ENCODE measurements around the gene STOX1. TPM values are rescaled to one million over a fixed set of nuclear protein-coding genes. Genes with fewer than 3 reads are reported as not detected.

The STOX1 gene
- total and polyA plus RNA-seq, 2 of the 8 experiments (the other 6 are each of a cell fraction or from before 2014, with no cell fraction given) = 0.92 to 2.6 TPM

DNA sequence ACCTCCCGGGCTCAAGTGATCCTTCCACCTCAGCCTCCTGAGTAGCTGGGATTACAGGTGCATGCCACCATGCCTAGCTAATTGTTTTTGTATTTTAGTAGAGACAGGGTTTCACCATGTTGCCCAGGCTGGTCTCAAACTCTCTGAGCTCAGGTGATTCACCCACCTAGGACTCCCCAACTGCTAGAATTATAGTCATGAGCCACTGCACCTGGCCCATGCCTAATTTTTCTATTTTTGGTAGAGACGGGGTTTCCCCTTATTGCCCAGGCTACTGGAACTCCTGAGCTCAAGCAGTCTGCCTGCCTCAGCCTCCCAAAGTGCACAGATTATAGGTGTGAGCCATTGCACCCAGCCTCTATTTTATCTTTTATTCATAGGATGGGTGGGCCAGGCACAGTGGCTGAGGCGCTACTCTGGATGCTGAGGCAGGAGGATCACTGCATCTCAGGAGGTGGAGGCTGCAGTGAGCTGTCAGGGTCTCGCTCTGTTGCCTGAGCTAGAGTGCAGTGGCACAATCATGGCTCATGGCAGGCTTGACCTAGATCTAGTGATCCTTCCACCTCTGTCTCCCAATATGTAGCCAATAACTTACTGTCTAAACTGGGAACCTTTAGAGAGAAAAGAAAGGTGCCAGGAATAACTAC is 31.3 kb upstream of the STOX1 start:
- Histone ChIP-seq H2BK120ac (replicated peaks; ENCODE audit: low read depth, low read length) (no peak overlapping the region), H4K91ac (replicated peaks; ENCODE audit: insufficient read length, low read length) (no peak overlapping the region), H3K23ac (ENCODE audit: insufficient read length) (no peak overlapping the region), H3K79me1 (ENCODE audit: low read depth, low read length) (no peaks in the 10 kb centered on the region), H3K4me3 (ENCODE audit: extremely low read depth in 1 of 4, insufficient read depth in 2 of 4, low read depth in 3 of 4, low read length in 4 of 4) (no peak overlapping the region), H4K20me1 (replicated peaks in 1 of 2; ENCODE audit: control insufficient read depth in 1 of 2, insufficient read depth in 2 of 2, low read length in 2 of 2) (peaks cover 0 to 2% of the 10 kb centered on the region in 2 experiments), H3K9ac (replicated peaks in 1 of 4; ENCODE audit: extremely low read depth in 1 of 4, low read depth in 3 of 4, low read length in 3 of 4) (no peak overlapping the region), H2BK15ac (ENCODE audit: low read length) (no peak overlapping the region), H3K27ac (ENCODE audit: low read depth, low read length) (no peak overlapping the region), H2AFZ (ENCODE audit: low read length) (no peak overlapping the region), H3K36me3 (ENCODE audit: control insufficient read depth in 2 of 4, insufficient read depth in 4 of 4, low read length in 3 of 4) (peaks cover 0 to 52% (median 9%) of the 10 kb centered on the region in 4 experiments; a peak in 7 of 8 replicates), H4K8ac (ENCODE audit: extremely low read depth, insufficient read depth, low read length) (no peak overlapping the region), H3K23me2 (ENCODE audit: low read depth, low read length) (no peaks in the 10 kb centered on the region), H2AK5ac (ENCODE audit: low read depth, low read length) (no peak overlapping the region), H3K4me1 (replicated peaks in 1 of 4; ENCODE audit: control insufficient read depth in 3 of 4, insufficient read depth in 4 of 4, low read length in 3 of 4) (no peaks in the 10 kb centered on the region), H2BK5ac (ENCODE audit: low read depth, low read length) (no peak overlapping the region), H3K56ac (replicated peaks; ENCODE audit: insufficient read length, low read depth, low read length) (no peak overlapping the region), H3K27me3 (replicated peaks in 1 of 4; ENCODE audit: control insufficient read depth in 3 of 4, extremely low read depth in 1 of 4, insufficient read depth in 3 of 4, low read length in 3 of 4) (no peaks in the 10 kb centered on the region), H4K5ac (ENCODE audit: insufficient read length, low read depth, low read length) (no peak overlapping the region), H2BK12ac (ENCODE audit: low read depth, low read length) (no peak overlapping the region), H3K18ac (ENCODE audit: extremely low read depth, low read length) (no peak overlapping the region), H2BK20ac (ENCODE audit: low read length) (no peak overlapping the region), H3K4me2 (ENCODE audit: insufficient read depth in 1 of 2, low read depth in 2 of 2, low read length in 2 of 2) (no peak overlapping the region), H3K79me2 (ENCODE audit: control insufficient read depth in 1 of 2, insufficient read depth in 2 of 2, low read length in 2 of 2) (no peaks in the 10 kb centered on the region), H3K4ac (replicated peaks; ENCODE audit: insufficient read length, low read depth, low read length) (no peak overlapping the region), H3K14ac (ENCODE audit: insufficient read length) (no peak overlapping the region), H3K9me3 (ENCODE audit: insufficient read depth in 2 of 2, low read depth in 1 of 2, low read length in 1 of 2) (no peaks in the 10 kb centered on the region)
- no peak for TF ChIP-seq SIRT6 (IDR thresholded peaks at IDR 0.05; ENCODE audit: low read length)
- TF ChIP-seq POLR2AphosphoS5 (IDR thresholded peaks at IDR 0.05; ENCODE audit: low read depth, low read length) = no peak
- TF ChIP-seq EGR1 (IDR thresholded peaks at IDR 0.05; ENCODE audit: borderline replicate concordance, low read depth, low read length) = no peak
- TF ChIP-seq, protein P1, sequence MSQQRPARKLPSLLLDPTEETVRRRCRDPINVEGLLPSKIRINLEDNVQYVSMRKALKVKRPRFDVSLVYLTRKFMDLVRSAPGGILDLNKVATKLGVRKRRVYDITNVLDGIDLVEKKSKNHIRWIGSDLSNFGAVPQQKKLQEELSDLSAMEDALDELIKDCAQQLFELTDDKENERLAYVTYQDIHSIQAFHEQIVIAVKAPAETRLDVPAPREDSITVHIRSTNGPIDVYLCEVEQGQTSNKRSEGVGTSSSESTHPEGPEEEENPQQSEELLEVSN (IDR thresholded peaks at IDR 0.05) = no peak
- no peak for TF ChIP-seq SP4 (IDR thresholded peaks at IDR 0.05; ENCODE audit: low read length)
- no peak for DNase-seq (ENCODE audit: low read depth in 1 of 2, low spot score in 2 of 2)
- POLR2A ChIA-PET (ENCODE audit: partially characterized antibody) = interaction anchor here (0.9 to 5.5 kb wide), 4 partner anchors 11 to 104 kb away, joined by 4 to 25 read pairs (median 4); partner anchors contain the start of gene DDX50
- WGBS, 2 experiments (ENCODE audit: extremely low coverage in 1 of 2, insufficient coverage in 1 of 2, insufficient read length in 1 of 2, insufficient replicate concordance in 2 of 2, low coverage in 1 of 2, low lambda C conversion rate in 2 of 2, missing lambda C conversion rate in 1 of 2) = 99% methylated on average over 4 of the region's 4 CpGs; no CpG with 5 or more reads in 1 of the 2 experiments
- no peak for FAIRE-seq
- CTCF ChIA-PET (ENCODE audit: partially characterized antibody) = interaction anchor here (1.1 to 2.5 kb wide), 5 partner anchors 13 to 156 kb away, joined by 4 to 15 read pairs (median 5); no protein-coding TSS in a partner anchor

All from H1 (cell line).